SW 1271 (cell line): ENCODE measurements around the gene GPRC5A.
A peak's percentile ranks its signal among the peaks of the same experiment; 100 is the strongest.

ENCODE experiments used
- DNase-seq, 2 experiments: peaks; one replicate each; lab custom pipeline; 2025; lab: John Stamatoyannopoulos, UW

GPRC5A gene

GRCh38 chr12:12885096-12885792 lies 6.1 kb upstream of the GPRC5A start:
- DNase-seq, result no peak

- DNase-seq, result no peak
These were observed 3.9 kb upstream of the GPRC5A start for GRCh38 chr12:12887471-12887870.

GRCh38 chr12:12889701-12890100 lies 1.7 kb upstream of the GPRC5A start:
- DNase-seq, result no peak

- peak; percentile 89 for DNase-seq
These were observed 751 bp upstream of the GPRC5A start for GRCh38 chr12:12890543-12891079.

- DNase-seq, result peak in 1 of 2 experiments; percentile 75
These were observed 556 bp downstream of the GPRC5A start for GRCh38 chr12:12891881-12892355.

- no peak for DNase-seq
These were observed 1.3 kb downstream of the GPRC5A start for GRCh38 chr12:12892681-12893141.

GRCh38 chr12:12893438-12893837 lies 2.1 kb downstream of the GPRC5A start:
- no peak for DNase-seq

GRCh38 chr12:12896260-12896659 lies 4.9 kb downstream of the GPRC5A start:
- DNase-seq, result peak in 1 of 2 experiments; percentile 46

GRCh38 chr12:12897302-12897701 lies 5.9 kb downstream of the GPRC5A start:
- no peak for DNase-seq

- DNase-seq, result no peak
These were observed 6.9 kb downstream of the GPRC5A start for GRCh38 chr12:12898136-12898717.

GRCh38 chr12:12898911-12899511 lies 7.6 kb downstream of the GPRC5A start:
- no peak for DNase-seq

- DNase-seq, result peak; percentile 47 to 90
These were observed 8.4 kb downstream of the GPRC5A start for GRCh38 chr12:12899530-12900380.

- DNase-seq, result no peak
These were observed 9.4 kb downstream of the GPRC5A start for GRCh38 chr12:12900786-12901157.

- DNase-seq, result peak; percentile 79 to 85
These were observed 9.9 kb downstream of the GPRC5A start for GRCh38 chr12:12901158-12901791.

- peak in 1 of 2 experiments; percentile 74 for DNase-seq
These were observed 10.7 kb downstream of the GPRC5A start for GRCh38 chr12:12902036-12902435.

- no peak for DNase-seq
These were observed 12.6 kb downstream of the GPRC5A start for GRCh38 chr12:12903642-12904609.

GRCh38 chr12:12907552-12907951 lies 16.2 kb downstream of the GPRC5A start:
- DNase-seq, result no peak

GRCh38 chr12:12908252-12908651 lies 16.9 kb downstream of the GPRC5A start:
- DNase-seq, result no peak

- DNase-seq, result no peak
These were observed 17.3 kb downstream of the GPRC5A start for GRCh38 chr12:12908711-12909110.
